Head of caudate nucleus (tissue), 42 donors: ENCODE data around the gene DTNB.
A peak's percentile ranks its signal among the peaks of the same experiment; 100 is the strongest.
"Not testable (repeated sequence)": the region's sequence is repeated elsewhere in the genome, so short reads cannot be mapped to it uniquely, and the experiment has no call there.

Source experiments
- DNase-seq, 42 donors: peaks; one replicate each; pipeline versions ENCODE4 v3.0.0 to v3.0.0-alpha.2; 2020 to 2021; ENCODE audit warnings: mixed read lengths in 7 of 42
- intact Hi-C: fragments of 100-400 bp; cut with DNase I; formaldehyde crosslinking; loops from one replicate; pipeline ENCODE4 v1.15.0; 2022

Gene DTNB

DNA sequence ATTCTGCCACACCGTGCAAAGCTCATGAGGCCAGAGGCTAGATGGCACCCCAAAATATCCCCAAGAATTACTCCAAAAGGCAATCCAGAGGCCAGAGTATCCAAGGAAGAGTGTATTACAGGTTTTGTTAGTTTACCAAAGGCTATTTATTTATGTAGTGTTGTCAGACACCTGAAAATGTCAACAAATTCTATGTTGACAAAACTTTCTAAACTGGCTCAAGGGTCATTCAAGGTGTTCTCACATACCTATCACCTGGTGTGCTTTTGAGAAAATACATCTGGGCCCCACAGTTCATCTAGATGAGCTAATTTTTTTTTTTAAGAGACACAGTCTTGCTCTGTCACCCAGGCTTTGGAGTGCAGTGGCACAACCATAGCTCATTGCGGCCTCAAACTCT lies 12.4 kb upstream of the DTNB start:
- intact Hi-C loops: no loop called here
- DNase-seq: no peak

DNA sequence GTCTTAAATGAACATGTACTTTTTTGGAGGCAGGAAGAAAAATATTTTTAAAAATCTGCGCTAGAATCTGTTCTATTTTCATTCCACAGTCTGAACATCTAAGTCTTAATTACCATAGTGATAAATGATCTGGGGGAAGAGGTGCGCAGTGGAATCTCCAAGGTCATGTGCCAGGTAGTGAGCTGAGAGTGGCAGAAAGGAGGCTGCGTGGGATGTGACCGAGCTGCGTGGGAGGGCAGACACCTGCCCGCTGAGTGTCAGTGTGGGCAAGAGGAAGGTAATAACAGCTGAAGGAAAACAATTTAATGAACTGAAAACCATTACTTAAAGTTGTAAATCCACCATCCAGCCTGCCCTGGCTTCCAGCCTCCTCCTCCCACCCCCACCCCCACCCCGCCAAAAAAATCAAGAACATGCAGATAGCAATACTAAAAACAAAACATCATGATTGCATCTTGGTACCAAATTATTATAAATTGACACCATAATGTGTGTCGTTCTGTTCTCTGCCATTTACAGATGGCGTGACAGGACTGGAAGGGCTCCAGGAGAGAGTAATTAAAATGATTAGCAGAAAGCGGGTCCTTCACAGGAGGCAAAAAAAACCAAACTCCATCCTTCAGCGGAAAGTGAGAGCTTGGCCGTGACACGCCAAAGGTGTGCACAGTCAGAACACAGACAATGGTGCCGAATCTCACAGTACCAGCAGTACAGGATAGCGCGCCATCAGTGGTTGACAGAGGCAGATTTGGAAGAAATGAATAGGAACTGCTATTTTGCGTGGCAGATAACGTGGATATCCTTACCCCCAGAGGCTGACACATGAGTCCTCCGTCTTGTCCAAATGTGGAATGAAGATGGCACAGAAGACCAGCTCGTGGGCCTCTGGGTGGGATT lies 11.4 kb upstream of the DTNB start:
- peak; percentile 27 to 86 (median 60) for DNase-seq

DNA sequence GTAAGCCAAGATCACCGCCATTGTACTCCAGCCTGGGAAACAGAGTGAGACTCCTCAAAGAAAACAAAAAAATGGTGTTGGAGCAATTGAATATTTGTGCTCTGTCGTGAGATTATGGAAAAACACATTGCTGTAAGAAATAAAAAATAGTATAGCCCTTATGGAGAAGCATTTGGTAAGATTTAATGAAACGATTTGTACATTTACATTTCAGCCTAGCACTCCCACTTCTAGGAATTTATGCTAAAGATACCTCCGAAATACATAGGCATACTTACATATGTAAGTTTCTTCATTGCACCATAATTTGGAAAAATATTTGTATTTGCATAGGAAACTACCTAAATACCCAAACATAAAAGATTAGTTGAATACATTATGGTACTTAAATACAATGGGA lies 8.7 kb upstream of the DTNB start:
- no peak for DNase-seq
- intact Hi-C loops: no loop called here

More for the DNA sequence above, 11.4 kb upstream of the DTNB start:
- intact Hi-C loops: no loop called here

DNA sequence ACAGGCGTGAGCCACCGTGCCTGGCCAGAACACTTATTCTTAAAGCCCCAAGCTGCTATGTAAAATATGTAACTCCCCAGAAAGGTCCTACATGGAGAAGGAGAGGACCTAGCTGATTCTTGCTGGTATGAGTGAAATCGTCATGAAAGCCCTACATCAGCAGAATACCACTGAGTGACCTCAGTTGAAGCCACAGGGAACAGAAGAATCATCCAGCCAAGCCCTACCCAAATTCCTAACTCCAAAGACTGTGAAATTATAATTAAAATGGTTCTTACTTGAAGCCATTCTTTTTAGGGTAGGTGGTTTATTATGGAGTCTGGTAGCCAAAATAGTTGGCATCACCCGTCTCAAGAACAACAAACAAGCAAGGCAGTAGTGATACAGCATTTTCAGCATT lies 4.5 kb upstream of the DTNB start:
- no peak for DNase-seq
- intact Hi-C loops: loop anchor here (5.0 to 10.0 kb wide), 2 partner anchors 73 to 151 kb away; no protein-coding TSS in a partner anchor

DNA sequence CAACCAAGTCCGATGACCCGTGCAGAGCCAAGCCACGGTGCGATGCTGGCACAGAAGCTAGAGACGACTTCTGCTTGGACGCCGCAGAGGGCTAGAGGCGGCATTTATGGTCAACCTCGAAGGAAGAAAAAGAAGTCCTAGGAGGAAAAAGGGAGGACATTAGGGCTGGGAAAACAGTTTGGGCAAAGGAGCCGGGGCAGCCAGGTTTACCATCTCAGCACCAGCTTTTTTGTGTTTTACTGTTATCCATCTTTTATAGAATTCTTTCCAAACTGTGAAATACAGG lies 643 bp upstream of the DTNB start:
- intact Hi-C loops: loop anchor here (10.0 kb wide), 1 partner anchor 69 kb away; no protein-coding TSS in a partner anchor
- DNase-seq: peak in 17 of 42 donors; percentile 12 to 65 (median 43)

DNA sequence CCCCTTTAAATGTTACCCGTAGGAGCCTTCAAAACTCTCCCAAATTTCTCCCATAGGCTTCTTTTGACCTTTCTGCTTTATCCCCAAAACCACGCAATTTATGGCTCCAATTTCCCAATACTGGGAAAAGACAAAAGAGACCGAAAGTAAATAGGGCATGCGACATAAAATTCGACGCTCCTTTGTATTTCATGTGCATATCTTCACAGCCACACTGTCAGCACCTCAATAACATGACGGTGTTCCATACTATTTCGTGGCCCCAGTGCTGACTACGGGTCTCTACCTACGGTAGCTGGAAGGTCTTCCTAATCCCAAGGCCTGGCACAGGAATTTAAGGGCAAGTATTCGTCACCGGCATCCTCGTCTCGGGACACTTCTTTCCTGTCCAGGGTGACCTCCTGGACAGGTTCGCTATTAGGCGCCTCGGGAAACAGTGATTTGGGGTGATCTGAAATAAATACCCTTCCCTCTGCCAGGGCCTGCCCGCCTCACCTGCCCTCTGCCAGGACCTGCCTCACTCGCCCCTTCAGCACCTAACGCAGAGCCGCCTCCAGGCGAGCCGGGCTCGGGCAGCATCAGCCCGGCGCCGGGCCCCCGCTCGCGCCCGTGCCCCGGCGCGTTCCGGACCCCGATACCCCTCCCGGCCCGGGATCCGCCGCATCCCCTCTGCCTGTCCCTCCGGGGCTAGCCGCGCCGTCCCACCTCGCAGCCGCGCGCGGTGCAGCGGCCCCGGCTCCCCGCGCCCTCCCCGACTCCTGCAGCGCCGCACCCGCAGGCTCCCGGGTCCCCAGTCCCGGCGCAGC lies 680 bp downstream of the DTNB start:
- intact Hi-C loops: loop anchor here (10.0 kb wide), 1 partner anchor 68 kb away; no protein-coding TSS in a partner anchor
- peak; percentile 28 to 86 (median 68) for DNase-seq

DNA sequence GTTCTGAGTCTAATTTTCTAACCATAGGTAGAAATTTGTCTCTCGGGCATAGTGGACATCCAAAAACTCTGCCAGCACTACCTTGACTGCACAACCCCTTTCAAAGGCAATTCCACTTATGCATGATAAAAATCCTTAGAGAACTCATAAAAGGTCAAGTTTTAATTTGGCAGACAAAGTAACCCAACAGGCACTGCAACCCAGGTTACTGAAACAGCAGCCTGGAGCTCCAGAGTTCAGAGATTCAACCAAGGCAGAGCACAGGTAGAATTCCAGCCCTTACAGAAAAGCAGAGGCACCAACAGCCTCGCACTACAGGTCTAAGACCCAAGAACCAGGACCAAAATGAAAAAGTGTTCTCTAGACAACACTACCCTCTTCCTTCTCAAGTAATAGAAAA lies 1.8 kb downstream of the DTNB start:
- DNase-seq: no peak
- intact Hi-C loops: loop anchor here (10.0 kb wide), 1 partner anchor 67 kb away; no protein-coding TSS in a partner anchor

DNA sequence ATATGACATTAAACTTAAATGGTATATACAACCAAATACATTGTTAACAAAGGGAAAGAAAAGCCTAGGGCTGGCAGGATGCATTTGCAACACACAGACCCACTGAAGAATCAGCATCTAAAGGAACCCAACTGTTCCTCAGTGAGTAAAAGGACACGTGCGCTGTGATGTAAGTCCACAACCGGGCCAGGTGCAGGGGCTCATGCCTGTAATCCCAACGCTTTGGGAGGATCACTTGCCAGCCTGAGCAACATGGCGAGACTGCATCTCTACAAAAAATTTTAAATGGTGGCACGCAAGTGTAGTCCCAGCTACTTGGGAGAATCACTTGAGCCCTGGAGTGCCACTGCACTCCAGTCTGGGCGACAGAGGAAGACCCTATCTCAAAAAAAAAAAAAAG lies 3.9 kb downstream of the DTNB start:
- intact Hi-C loops: no loop called here
- no peak for DNase-seq

DNA sequence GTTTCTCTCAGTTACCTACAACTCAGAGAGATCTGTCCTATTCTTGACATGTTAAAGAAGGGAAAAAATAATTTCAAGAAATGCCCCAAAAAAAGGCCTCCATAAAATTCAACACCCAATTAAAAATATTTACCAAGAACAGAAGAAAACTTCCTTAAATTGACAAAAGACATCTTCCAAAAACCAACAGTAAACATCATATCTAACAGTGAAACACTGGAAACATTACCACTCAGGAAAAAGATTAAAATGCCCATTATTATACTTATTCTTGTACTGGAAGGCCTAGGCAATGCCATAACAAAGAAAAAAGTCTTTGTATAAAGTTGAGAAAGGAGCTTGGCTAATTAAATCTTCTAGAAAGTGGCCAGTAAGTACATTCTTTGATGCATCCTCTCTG lies 7.2 kb downstream of the DTNB start:
- intact Hi-C loops: no loop called here

DNA sequence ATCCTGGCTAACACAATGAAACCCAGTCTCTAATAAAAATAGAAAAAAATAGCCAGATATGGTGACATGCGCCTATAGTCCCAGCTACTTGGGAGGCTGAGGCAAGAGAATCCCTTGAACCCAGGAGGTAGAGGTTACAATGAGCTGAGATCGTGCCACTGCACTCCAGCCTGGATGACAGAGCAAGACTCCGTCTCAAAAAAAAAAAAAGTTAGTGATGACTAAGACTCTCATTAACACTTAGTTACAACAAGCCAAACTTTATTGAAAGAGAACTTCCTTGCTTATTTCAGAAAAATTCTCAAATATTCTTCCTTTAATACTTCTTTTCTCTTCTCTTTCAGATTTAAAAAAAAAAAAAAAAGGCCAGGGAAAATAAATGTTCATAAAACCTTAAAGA lies 7.9 kb downstream of the DTNB start:
- DNase-seq, intact Hi-C loops: not testable (repeated sequence)

More for the DNA sequence above, 7.2 kb downstream of the DTNB start:
- no peak for DNase-seq

DNA sequence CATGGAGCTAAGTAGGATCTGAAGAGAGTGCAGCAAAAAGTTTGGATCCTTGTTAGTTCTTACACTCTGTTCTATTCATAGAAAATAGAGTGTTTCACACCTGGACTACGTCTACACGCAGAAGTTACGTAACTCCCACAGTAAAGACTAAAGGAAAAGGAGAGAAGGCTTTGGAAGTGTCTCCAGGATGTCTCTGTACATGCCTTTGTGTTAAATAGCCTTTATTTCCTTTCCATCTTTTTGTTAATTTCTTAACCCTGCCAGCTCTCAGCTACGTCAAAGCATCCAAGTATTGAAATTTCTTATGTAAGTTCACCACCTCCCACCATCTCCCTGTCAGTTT lies 8.4 kb downstream of the DTNB start:
- intact Hi-C loops: no loop called here

DNA sequence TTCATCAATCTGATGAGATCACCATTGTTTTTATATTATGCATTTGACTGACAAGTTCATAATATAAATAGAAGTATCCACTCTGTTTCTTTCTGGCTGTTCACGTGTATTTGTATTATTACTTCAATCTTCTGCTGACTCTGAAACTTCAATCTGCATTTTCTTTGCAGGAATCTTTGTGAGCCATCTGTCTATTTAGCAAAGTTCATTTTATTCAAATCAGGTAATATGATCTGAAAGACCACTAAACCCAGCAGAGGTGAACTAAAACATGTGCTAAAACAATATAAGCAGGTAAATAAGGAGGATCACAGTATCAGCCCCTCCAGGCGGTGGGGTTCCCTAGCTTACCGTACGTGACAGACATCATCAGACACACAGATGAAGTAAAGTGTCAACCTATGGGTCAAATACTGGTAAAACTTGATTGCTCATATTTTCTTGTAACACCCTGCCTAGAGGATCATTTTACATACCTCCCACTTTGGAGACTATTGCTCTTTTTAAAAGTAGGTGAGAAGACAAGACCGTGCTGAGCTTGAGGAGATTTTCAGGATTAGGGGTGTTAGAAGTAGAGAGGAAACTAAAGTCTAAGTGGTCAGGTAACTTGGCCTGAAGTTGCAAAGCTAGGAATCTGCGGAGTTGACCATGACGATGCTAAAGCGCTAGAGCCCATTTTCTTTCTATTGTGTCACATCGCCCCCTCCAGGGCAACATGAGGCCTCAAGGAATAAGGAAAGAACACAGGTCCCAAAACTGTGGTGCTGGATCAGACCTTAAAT lies 9.0 kb downstream of the DTNB start:
- DNase-seq: peak in 39 of 42 donors; percentile 18 to 86 (median 59)
- intact Hi-C loops: no loop called here

More for the DNA sequence above, 8.4 kb downstream of the DTNB start:
- no peak for DNase-seq

DNA sequence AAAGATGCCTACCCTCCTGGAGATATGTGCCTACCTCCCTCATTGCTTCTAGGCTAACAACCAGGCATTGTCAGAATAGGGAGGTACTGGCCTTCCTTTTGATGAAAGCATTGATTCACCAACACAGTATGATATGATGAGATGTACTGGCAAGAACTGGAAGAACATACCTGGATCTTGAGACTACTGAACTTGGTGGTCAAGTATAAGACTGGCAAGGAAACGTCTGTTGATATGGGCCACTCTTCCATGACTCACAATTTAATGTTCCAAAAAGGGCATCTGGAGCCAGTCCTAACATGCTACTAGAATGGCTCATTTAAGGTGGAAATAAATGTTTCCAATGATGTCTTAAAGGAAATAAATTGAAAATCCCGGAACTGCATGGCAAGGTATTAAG lies 18.1 kb downstream of the DTNB start:
- no peak for DNase-seq
- intact Hi-C loops: no loop called here

DNA sequence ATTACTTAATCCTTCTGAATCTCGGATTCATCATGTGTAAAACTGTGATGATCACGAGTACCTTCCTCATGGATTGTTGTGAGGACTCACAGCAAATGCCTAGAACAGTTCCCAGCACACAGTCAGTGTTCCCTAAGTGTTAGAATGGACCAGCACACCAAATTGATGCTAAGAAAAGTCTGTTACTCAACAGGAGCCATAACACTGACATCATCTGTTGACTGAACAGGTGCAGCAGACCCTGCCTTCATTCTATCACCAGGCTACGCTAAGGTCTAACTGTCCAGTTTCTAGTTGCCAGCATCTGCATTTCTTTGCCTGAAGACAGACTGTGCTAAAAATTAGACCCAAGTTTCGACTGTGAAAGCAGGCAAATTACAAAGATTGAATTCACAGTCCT lies 18.6 kb downstream of the DTNB start:
- no peak for DNase-seq
- intact Hi-C loops: no loop called here

DNA sequence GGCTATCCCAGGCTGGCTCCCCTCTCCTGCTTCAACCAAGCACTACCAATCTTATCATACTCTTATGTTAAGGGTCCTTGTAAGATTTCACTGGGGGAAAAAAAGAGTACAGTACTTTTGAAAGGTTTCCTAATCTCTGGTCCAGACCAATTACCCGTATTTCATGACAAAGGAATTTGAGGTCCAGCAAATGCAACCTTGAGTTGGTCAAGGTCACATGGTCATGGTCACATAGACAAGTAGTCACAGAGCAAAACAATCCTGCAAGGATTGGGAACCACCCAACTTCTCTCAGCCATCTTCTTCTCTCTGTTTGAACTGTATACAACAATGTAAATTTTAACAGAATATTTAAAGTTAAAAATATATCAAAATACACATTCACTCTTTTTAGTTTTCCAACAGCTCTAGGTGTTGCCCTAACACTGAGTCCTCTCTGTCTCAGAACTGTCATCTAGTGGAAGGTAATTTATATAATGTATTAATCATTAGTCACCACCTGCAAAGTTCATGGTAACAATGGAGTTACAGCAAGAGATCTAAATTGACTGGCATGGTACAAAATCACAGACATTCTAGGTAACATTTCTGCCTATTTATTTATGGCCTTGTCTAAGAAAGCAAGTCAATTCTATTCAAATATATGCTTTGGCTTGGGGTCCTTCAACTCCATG lies 21.5 kb downstream of the DTNB start:
- intact Hi-C loops: no loop called here
- no peak for DNase-seq

DNA sequence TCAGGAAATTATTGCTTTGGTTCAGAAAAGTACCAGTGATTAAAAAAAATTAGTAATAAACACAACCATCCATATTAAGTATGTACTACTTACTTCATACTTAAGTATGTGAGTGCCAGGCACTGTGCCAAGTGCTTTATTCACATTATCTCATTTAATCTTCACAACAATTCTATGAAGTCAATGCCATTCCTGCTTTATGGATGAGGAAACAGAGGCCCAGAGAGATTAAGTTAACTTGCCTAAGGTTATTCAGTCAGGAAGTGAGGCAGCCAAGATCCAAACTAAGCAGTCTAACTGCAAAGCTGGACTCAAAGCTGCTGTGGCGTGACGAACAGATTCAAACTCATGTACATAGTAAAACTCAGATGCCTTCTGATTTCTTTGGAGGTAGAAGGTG lies 22.3 kb downstream of the DTNB start:
- DNase-seq: no peak
- intact Hi-C loops: no loop called here

DNA sequence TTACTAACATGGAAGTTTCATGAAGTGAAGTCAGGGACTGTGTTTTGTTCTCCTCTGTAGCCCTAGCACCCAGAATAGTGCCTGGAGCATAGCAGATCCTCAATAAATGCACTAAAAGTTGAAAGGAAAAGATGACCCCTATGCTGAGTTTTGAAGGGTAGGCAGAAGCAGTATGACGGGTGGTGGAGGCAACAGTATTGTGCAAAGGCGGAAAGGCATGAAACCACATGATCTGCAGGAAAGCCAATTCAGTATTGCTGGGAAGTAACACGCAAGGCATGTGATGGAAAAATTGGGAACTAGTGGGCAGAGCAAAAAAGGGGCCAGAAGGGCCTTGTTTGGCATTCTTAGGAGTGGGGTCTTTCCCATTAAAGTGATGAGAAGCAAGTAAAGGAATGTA lies 23.1 kb downstream of the DTNB start:
- peak in 1 of 42 donors; percentile 5 for DNase-seq
- intact Hi-C loops: no loop called here

DNA sequence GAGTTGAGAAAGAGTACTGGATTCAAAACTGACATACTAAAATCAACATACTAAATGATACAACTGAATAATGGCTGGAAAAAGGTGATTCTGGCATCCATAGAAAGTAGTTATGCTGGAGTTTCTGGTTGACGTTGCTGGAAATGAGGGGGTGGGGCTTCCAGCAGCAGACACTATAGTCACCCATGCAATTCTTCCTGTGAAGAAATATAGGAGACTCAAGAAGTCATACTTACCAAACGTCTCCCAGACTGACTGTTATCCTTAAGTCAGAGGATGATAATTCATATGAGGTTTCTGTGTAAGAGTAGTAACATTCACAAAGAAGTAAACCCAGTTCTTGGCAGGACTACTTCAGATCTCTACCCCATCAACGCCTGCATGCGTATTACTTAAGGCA lies 23.6 kb downstream of the DTNB start:
- intact Hi-C loops: no loop called here
- DNase-seq: no peak

DNA sequence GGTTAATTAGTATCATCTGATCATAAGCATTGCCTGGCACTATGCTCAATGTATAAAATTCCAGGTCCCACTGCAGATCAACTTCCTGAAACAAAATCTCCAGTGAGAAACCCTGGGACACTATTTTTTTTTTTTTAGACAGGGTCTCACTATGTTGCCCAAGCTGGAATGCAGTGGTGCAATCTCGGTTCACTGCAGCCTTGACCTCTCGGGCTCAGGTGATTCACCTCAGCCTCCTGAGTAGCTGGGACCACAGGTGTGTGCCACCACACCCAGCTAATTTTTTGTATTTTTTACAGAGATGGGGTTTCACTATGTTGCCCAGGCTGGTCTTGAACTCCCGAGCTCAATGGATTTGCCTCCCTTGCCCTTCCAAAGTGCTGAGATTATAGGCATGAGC lies 31.1 kb downstream of the DTNB start:
- DNase-seq: no peak
- intact Hi-C loops: no loop called here
